Cerebellar cortex (tissue), 1 donor: Measurements from ENCODE around the gene CTIF.
A peak's percentile ranks its signal among the peaks of the same experiment; 100 is the strongest.

Source experiments
- DNase-seq: peaks from one replicate; pipeline ENCODE4 v3.0.0-alpha.2; 2015; ENCODE audit warnings: low spot score

CTIF gene

GRCh38 chr18:48835745-48836170 is 296.9 kb downstream of the CTIF start:
- DNase-seq: no peak

- no peak for DNase-seq
Observed at GRCh38 chr18:48836231-48836805, 297.5 kb downstream of the CTIF start.

- no peak for DNase-seq
Observed at GRCh38 chr18:48836806-48837615, 298.2 kb downstream of the CTIF start.

- DNase-seq: no peak
Observed at GRCh38 chr18:48837676-48838075, 298.8 kb downstream of the CTIF start.

GRCh38 chr18:48838166-48838775 is 299.4 kb downstream of the CTIF start:
- DNase-seq: no peak

- no peak for DNase-seq
Observed at GRCh38 chr18:48838921-48839818, 300.3 kb downstream of the CTIF start.

GRCh38 chr18:48839819-48840490 is 301.1 kb downstream of the CTIF start:
- DNase-seq: no peak

GRCh38 chr18:48840491-48840877 is 301.7 kb downstream of the CTIF start:
- DNase-seq: no peak

GRCh38 chr18:48841381-48842258 is 302.8 kb downstream of the CTIF start:
- DNase-seq: no peak

- no peak for DNase-seq
Observed at GRCh38 chr18:48842259-48843061, 303.6 kb downstream of the CTIF start.

GRCh38 chr18:48843162-48843561 is 304.3 kb downstream of the CTIF start:
- no peak for DNase-seq

GRCh38 chr18:48843596-48843995 is 304.8 kb downstream of the CTIF start:
- no peak for DNase-seq

GRCh38 chr18:48844271-48844670 is 305.4 kb downstream of the CTIF start:
- no peak for DNase-seq

GRCh38 chr18:48845174-48845573 is 306.3 kb downstream of the CTIF start:
- DNase-seq: no peak

- no peak for DNase-seq
Observed at GRCh38 chr18:48846423-48846932, 307.6 kb downstream of the CTIF start.

- DNase-seq: peak; percentile 93
Observed at GRCh38 chr18:48847807-48848486, 309.1 kb downstream of the CTIF start.

- DNase-seq: no peak
Observed at GRCh38 chr18:48848641-48849143, 309.9 kb downstream of the CTIF start.

GRCh38 chr18:48850822-48851598 is 312.2 kb downstream of the CTIF start:
- DNase-seq: no peak
